Measurements from ENCODE around the gene PHLDA3.

GRCh38 chr1:201430776-201431175, 38.2 kb downstream of the PHLDA3 start:
- TF ChIP-seq CTCF (tag by site-specific recombination; IDR thresholded peaks at IDR 0.05) = no peak
- TF ChIP-seq ELK4 (IDR thresholded peaks at IDR 0.05; ENCODE audit: borderline replicate concordance, low read depth, low read length) = no peak
- TF ChIP-seq KLF8 (tag by site-specific recombination; IDR thresholded peaks at IDR 0.05) = no peak
- TF ChIP-seq ZBTB49 (tag by site-specific recombination; IDR thresholded peaks at IDR 0.05; ENCODE audit: low read depth) = no peak
- no peak for TF ChIP-seq YY1 (tag by site-specific recombination; IDR thresholded peaks at IDR 0.05)
- TF ChIP-seq ZNF398 (tag by site-specific recombination; IDR thresholded peaks at IDR 0.05) = no peak
- TF ChIP-seq ZNF174 (tag by site-specific recombination; IDR thresholded peaks at IDR 0.05) = no peak
- TF ChIP-seq ZNF175 (tag by site-specific recombination; IDR thresholded peaks at IDR 0.05) = no peak
- TF ChIP-seq ZFP37 (tag by site-specific recombination; IDR thresholded peaks at IDR 0.05) = no peak
- no peak for TF ChIP-seq ZNF23 (tag by site-specific recombination; IDR thresholded peaks at IDR 0.05; ENCODE audit: borderline replicate concordance)
- no peak for TF ChIP-seq ZBTB7A (tag by site-specific recombination; IDR thresholded peaks at IDR 0.05; ENCODE audit: low read depth)
